Measurements from ENCODE around the gene SGIP1.

The SGIP1 gene

DNA sequence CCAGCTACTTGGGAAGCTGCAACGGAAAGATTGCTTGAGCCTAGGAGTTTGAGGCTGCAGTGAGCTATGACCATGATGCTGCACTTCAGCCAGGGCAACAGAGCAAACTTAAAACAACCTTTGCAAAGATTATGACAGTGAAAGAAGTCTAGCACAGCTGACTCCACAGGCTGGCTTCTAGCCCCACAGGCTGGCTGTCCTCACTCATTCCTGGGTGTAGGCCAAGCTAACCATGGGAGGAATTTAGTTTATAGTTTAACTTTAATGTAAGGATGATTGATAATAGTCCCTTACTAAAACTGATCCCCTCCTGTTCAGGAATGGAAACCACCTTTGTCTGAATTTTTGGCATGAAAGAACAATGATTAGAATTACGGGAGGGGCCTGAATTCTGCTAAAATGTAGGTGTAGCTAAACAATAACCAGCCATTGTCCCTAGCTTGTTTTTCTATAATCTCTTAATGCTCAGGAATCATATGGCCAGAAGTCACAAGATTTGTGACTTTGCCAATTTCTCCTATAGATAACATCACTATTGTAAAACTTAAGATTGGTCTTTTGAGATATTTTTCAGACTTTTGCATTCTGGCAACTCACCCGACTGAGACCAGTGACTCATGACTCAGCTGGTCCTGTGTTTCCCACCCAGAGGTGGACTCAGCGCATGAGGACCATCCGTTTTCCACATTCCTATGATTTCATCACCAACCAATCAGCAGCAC, 28.1 kb upstream of the SGIP1 start:
- no peak overlapping the region for H3K4me3 ChIP-seq (ENCODE audit: low read length)
- TF ChIP-seq, protein P1, sequence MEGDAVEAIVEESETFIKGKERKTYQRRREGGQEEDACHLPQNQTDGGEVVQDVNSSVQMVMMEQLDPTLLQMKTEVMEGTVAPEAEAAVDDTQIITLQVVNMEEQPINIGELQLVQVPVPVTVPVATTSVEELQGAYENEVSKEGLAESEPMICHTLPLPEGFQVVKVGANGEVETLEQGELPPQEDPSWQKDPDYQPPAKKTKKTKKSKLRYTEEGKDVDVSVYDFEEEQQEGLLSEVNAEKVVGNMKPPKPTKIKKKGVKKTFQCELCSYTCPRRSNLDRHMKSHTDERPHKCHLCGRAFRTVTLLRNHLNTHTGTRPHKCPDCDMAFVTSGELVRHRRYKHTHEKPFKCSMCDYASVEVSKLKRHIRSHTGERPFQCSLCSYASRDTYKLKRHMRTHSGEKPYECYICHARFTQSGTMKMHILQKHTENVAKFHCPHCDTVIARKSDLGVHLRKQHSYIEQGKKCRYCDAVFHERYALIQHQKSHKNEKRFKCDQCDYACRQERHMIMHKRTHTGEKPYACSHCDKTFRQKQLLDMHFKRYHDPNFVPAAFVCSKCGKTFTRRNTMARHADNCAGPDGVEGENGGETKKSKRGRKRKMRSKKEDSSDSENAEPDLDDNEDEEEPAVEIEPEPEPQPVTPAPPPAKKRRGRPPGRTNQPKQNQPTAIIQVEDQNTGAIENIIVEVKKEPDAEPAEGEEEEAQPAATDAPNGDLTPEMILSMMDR (IDR thresholded peaks at IDR 0.05; ENCODE audit: insufficient read depth, low read depth, low read length, missing control alignments): no peak
- no peak for DNase-seq (ENCODE audit: low read depth)

DNA sequence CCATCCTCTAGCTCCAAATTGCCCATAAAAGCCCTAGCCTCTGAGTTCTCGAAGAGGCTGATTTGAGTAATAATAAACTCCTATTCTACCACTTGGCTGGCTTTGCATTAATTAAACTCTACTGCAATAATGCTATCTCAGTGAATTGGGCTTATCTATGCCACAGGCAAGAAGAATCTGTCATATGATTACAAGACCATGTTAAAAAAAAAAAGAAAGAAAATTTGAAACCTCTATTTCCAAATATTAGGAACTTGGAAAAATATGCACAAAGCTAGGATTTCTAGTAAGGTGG, 27.6 kb upstream of the SGIP1 start:
- H3K4me3 ChIP-seq (ENCODE audit: low read length): no peak overlapping the region
- TF ChIP-seq, protein P1 (IDR thresholded peaks at IDR 0.05; ENCODE audit: insufficient read depth, low read depth, low read length, missing control alignments): no peak
- DNase-seq (ENCODE audit: low read depth): no peak

DNA sequence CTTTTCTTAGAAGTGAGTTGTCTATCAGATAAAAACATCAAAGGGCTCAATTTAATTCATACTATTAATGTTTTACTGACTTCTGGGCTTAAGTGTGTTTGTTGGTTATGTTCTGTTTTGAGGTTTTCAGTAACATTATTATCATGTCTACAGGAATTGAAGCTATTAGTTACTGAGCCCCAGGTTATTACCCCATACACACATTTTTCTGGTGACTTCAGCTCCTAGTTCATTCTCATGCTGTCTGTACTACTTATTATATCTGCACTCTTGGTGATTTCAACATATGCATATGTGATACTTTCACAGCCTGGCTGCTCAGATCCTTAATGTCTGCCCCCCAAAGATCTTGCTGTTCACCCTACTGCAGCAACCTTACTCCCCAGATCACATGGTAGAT, 27.0 kb upstream of the SGIP1 start:
- TF ChIP-seq, protein P1 (IDR thresholded peaks at IDR 0.05; ENCODE audit: insufficient read depth, low read depth, low read length, missing control alignments): no peak
- no peak overlapping the region for H3K4me3 ChIP-seq (ENCODE audit: low read length)
- DNase-seq (ENCODE audit: low read depth): no peak

DNA sequence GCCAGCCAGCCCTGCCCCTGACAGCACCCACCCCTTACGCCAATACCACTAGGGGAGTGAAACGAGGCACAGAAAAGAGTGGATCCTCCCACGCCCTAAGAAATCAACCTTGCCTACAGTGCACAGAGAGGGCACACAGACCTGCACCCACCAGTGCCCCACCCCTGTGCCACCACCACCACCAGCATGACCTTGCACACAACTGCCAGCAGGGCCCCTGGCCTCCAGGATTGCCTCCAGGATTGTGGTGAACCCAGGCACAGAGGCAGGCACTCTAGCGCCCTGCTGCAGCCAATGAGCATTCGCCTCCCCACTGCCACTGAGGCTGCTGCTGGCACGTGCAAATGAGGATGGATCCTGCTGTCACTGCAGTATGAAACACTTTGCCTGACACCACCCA, 23.5 kb upstream of the SGIP1 start:
- no peak overlapping the region for H3K4me3 ChIP-seq (ENCODE audit: low read length)
- TF ChIP-seq, protein P1 (IDR thresholded peaks at IDR 0.05; ENCODE audit: insufficient read depth, low read depth, low read length, missing control alignments): no peak
- DNase-seq (ENCODE audit: low read depth): no peak

DNA sequence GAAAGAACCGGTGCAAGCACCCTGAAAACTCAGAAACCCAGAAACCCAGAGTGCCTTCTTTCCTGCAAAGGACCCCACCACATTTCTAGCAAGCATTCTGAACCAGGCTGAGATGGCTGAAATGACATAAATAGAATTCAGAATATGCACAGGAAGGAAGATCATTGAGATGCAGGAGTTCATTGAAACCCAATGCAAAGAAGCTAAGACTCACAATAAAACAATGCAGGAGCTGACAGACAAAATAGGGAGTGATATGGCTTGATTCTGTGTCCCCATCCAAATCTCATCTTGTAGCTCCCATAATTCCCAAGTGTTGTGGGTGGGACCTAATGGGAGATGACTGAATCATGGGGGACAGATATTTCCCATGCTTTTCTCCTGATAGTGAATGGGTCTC, 22.8 kb upstream of the SGIP1 start:
- no peak for DNase-seq (ENCODE audit: low read depth)
- no peak overlapping the region for H3K4me3 ChIP-seq (ENCODE audit: low read length)
- TF ChIP-seq, protein P1 (IDR thresholded peaks at IDR 0.05; ENCODE audit: insufficient read depth, low read depth, low read length, missing control alignments): no peak

DNA sequence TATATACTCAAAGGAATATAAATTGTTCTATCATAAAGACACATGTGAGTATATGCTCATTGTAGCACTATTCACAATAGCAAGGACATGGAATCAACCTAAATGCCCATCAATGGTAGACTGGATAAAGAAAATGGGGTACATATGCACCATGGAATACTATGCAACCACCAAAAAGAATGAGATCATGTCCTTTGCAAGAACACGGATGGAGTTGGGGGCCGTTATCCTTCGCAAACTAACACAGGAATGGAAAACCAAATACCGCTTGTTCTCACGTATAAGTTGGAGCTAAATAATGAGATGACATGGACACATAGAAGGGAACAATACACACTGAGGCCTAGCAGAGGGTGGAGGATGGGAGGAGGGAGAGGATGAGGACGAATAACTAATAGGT, 16.0 kb upstream of the SGIP1 start:
- TF ChIP-seq, protein P1 (IDR thresholded peaks at IDR 0.05; ENCODE audit: insufficient read depth, low read depth, low read length, missing control alignments): no peak
- H3K4me3 ChIP-seq (ENCODE audit: low read length): no peak overlapping the region
- DNase-seq (ENCODE audit: low read depth): no peak

DNA sequence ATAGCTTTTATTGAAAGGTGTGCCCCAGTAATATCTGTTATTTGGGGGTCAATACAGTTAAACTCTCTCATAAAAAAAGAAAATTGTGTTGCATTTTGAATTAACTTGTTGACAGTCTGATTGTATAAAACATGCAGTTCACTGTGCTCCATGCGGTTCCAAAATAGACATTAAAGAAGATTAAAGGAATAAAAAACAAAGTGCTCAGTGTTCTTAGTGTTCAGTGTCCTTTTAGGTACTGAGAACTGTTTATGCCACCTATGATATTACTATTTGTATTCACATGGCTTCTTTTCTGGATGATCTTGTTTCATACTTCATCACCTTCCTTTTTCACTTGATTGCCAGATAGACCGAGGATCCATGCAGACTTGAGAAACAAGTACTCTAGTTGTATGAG, 15.3 kb upstream of the SGIP1 start:
- DNase-seq (ENCODE audit: low read depth): no peak
- no peak overlapping the region for H3K4me3 ChIP-seq (ENCODE audit: low read length)
- TF ChIP-seq, protein P1 (IDR thresholded peaks at IDR 0.05; ENCODE audit: insufficient read depth, low read depth, low read length, missing control alignments): no peak
